ENCODE data around the gene WDR26. TPM values are rescaled to one million over a fixed set of nuclear protein-coding genes. Genes with fewer than 3 reads are reported as not detected.
"Not testable (repeated sequence)": the region's sequence is repeated elsewhere in the genome, so short reads cannot be mapped to it uniquely, and the experiment has no call there.

Gene WDR26
- polyA plus RNA-seq, 3 donors from 2014 or later, result 0.36 to 6.5 (median 3.6) TPM

DNA sequence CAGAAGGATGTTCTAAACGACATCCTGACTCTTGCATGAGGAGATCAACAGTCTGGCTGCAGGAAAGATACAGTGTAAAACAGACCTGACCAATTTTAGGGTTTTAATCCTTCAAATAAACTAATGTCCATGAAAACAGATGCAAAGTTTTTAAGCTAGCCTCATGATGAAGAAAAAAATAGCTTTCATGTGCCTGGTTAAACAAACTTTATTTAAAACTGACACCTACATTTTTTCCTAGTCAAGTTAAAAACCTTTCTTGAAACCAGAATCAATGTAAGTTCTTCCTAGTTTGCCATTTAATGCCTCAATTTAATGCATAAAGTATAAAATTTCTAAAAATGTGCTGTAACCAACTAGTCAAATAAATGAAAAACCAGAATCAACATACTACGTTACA, 2.9 kb downstream of the WDR26 start:
- H3K27me3 Mint-ChIP-seq (ENCODE audit: low read depth in 3 of 3), result peaks cover 10 to 16% (median 15%) of the 10 kb centered on the region in 3 donors
- H3K9me3 Mint-ChIP-seq, result no peaks in the 10 kb centered on the region
- DNase-seq, result no peak
- peaks cover 0 to 5% (median 3%) of the 10 kb centered on the region in 3 donors for H3K36me3 Mint-ChIP-seq
- peaks cover 64 to 80% of the 10 kb centered on the region in 2 donors for H3K4me1 Mint-ChIP-seq
- peak overlapping the region; percentile 78 to 98 (median 90) for H3K27ac Mint-ChIP-seq
- H3K4me3 Mint-ChIP-seq, result peak overlapping the region; percentile 87 to 94 (median 91)

DNA sequence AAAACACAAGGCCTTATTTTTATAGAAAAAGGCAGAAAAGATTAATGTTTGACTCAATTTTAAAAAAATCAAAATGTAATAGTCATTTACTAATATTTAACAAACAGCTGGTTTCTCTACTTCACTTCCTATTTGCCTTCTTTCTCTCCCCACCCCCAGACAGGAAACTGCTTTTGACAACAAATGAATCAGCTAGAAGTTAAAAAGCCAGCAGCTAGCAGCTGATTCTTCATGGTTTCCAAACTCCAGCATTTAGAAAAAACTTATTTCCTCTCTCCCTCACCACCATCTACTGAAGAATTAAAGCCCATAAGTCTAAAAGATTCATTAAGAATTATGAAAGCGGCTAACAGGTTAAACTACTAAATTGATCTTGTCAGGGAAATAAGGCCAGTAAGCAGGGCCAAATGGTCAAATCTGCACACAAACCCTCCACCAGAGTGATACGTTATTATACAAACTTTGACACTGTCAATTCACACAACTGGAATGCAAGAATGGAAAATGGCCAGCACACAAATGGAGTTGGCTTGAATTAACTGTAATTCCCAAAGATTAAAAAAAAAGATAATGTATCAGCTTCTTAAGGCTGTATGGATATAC, 4.0 kb downstream of the WDR26 start:
- Mint-ChIP-seq H3K27ac (peak overlapping the region; percentile 78 to 90 (median 84)), H3K9me3 (no peaks in the 10 kb centered on the region), H3K27me3 (ENCODE audit: low read depth in 3 of 3) (peaks cover 10 to 17% (median 16%) of the 10 kb centered on the region in 3 donors), H3K36me3 (peaks cover 0 to 7% (median 5%) of the 10 kb centered on the region in 3 donors), H3K4me3 (peak overlapping the region; percentile 67 to 93 (median 78)), H3K4me1 (peaks cover 64 to 79% of the 10 kb centered on the region in 2 donors)
- DNase-seq, result peak; percentile 52 to 60 (median 58)

DNA sequence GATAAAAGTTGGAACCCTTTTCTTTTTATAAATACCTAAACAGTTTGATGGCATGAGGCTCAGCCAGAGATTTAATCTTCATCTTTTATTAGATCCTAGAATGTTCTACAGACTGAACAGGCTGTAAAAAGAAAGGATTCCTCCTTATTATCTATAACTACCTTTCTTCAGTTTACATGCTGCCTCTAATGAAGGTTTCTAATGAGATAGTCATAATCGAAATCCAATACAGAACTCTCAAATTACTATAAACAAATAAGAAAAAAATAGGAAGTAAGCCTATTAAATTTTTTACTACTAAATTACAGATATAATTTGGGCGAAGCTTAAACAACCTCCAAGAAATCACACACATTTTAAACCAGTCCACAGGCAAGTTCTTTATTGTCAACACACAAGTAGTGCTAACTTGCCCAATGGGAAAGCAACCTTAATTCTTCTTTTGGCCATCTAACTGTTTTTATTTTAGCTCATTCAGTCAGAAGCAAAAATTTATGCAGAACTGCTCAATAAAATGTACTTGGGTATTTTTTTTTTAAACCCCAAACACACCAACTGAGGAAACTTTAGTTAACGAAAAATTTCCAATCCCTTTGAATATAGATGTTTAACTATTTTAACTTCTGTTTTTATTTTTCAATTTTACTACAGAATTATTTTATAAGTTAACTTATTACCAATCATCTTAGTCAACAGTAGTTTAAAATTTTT, 4.8 kb downstream of the WDR26 start:
- H3K27me3 Mint-ChIP-seq (ENCODE audit: low read depth in 3 of 3), result peaks cover 10 to 17% (median 16%) of the 10 kb centered on the region in 3 donors
- H3K27ac Mint-ChIP-seq, result peak overlapping the region in 4 of 6 donors; percentile 34 to 82 (median 48)
- peak overlapping the region in 4 of 5 donors; percentile 4 to 30 (median 18) for H3K4me3 Mint-ChIP-seq
- no peak for DNase-seq
- peaks cover 0 to 12% (median 11%) of the 10 kb centered on the region in 3 donors for H3K36me3 Mint-ChIP-seq
- peaks cover 64 to 79% of the 10 kb centered on the region in 2 donors for H3K4me1 Mint-ChIP-seq
- H3K9me3 Mint-ChIP-seq, result no peaks in the 10 kb centered on the region

DNA sequence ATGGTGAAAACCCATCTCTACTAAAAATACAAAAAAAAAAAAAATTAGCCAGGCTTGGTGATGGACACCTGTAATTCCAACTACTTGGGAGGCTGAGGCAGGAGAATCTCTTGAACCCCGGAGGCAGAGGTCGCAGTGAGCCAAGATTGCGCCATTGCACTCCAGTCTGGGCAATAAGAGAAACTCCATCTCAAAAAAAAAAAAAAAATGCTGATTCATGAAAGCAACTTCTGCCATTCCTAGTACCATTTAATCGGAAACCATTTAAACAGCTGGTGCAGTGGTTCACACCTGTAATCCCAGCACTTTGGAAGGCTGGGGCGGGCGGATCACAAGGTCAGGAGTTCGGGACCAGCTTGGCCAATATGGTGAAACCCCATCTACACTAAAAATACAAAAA, 5.9 kb downstream of the WDR26 start:
- Mint-ChIP-seq H3K27ac (peak overlapping the region in 2 of 6 donors; percentile 49 to 68), H3K27me3 (ENCODE audit: low read depth in 3 of 3) (peaks cover 7 to 14% (median 13%) of the 10 kb centered on the region in 3 donors), H3K36me3 (peaks cover 0 to 18% (median 17%) of the 10 kb centered on the region in 3 donors), H3K4me1 (peaks cover 65 to 90% of the 10 kb centered on the region in 2 donors), H3K4me3 (peak overlapping the region in 2 of 5 donors; percentile 24 to 41)
- H3K9me3 Mint-ChIP-seq, DNase-seq: not testable (repeated sequence)

DNA sequence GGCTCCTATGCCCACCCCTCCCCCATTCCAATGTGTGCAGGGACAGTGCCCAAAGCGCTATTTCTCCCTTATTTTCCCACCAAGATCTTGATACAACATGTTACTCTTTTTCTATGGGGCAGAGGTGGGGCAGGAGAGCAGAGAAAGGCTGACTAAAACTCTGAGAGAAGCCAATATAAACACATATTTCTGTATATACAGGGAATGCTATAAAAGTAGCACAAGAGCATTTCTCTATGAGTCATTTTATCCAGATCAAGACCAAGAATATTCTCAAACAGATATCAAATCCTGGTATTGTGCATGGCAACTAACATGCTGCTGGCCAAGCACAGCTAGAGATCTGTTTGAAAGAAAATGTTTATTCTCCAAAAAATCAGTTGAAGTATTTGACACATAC, 7.3 kb downstream of the WDR26 start:
- peak overlapping the region in 1 of 5 donors; percentile 25 for H3K4me3 Mint-ChIP-seq
- H3K27me3 Mint-ChIP-seq (ENCODE audit: low read depth in 3 of 3), result peaks cover 1 to 4% (median 4%) of the 10 kb centered on the region in 3 donors
- H3K9me3 Mint-ChIP-seq, result no peaks in the 10 kb centered on the region
- peak overlapping the region in 3 of 6 donors; percentile 18 to 71 (median 69) for H3K27ac Mint-ChIP-seq
- no peak for DNase-seq
- peaks cover 4 to 29% (median 25%) of the 10 kb centered on the region in 3 donors for H3K36me3 Mint-ChIP-seq
- peaks cover 60 to 89% of the 10 kb centered on the region in 2 donors for H3K4me1 Mint-ChIP-seq

DNA sequence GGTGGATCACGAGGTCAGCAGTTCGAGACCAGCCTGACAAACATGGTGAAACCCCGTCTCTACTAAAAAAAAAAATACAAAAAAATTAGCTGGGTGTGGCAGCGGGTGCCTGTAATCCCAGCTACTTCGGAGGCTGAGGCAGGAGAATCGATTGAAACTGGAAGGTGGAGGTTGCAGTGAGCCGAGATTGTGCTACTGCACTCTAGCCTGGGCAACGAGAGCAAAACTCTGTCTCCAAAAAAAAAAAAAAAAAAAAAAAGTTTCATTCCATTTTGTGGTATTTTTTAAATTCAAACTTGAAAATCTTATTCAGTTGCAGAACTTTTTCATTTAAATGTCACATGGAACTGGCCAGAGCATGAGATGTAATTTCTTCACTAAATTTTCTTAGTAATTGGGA, 7.7 kb downstream of the WDR26 start:
- H3K4me1 Mint-ChIP-seq, result peaks cover 57 to 89% of the 10 kb centered on the region in 2 donors

DNA sequence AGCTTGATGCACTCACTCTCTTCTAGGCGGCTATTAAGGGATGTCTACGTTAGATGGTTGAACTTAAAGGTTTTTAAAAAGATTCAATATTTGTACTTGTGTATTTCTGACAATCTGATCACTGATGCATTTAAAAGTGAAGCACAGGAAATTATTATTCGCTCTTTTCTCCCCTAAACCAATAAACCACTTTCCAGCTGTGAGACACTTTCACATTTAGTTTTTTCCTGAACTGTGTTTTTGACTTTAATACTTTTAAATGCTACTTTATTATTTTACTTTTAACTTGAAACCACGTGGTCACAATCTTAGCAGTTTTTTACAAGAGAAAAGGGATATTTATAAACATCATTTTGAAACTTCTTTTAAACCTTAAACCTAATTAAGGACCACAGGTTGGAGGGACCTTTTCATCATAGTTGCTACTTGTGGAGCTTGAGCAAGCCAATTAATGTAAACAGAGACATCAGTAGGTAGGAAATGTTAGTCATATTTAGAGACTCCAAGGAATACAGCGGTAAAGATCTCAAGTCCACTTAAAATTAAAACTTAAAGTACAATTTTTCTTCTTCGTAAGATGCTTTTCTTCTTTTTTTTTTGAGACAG, 9.2 kb downstream of the WDR26 start:
- Mint-ChIP-seq H3K4me1 (peaks cover 46 to 78% of the 10 kb centered on the region in 2 donors), H3K4me3 (no peak overlapping the region), H3K9me3 (no peaks in the 10 kb centered on the region), H3K27ac (peak overlapping the region; percentile 17 to 74 (median 55)), H3K27me3 (ENCODE audit: low read depth in 3 of 3) (peaks cover 0 to 5% (median 4%) of the 10 kb centered on the region in 3 donors), H3K36me3 (peaks cover 8 to 43% (median 32%) of the 10 kb centered on the region in 3 donors)
- no peak for DNase-seq

More for the DNA sequence above, 7.7 kb downstream of the WDR26 start:
- not testable (repeated sequence) for H3K27me3 Mint-ChIP-seq (ENCODE audit: low read depth in 3 of 3); H3K4me3 Mint-ChIP-seq; H3K27ac Mint-ChIP-seq; DNase-seq; H3K9me3 Mint-ChIP-seq
- H3K36me3 Mint-ChIP-seq, result peaks cover 7 to 34% (median 29%) of the 10 kb centered on the region in 3 donors

DNA sequence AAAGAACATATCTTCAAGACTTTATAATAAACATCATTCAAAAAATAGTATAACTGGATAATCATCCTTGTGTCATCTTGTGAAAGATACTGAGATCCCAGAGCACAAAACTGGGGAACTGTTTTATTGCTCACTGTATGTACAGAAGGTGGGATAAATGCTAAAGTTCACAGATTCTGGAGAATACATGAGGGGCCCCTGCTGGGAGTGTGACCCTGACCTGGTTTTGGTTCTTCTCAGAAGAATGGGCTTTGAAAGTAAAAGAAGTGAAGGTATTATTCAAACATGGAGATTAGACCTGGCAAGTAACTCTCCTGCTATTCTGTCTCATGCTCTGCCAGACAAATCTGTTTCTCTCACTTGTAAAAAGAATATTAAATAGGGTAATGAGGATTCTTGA, 14.5 kb downstream of the WDR26 start:
- Mint-ChIP-seq H3K27ac (peak overlapping the region; percentile 1 to 57 (median 32)), H3K4me1 (peaks cover 22 to 58% of the 10 kb centered on the region in 2 donors), H3K27me3 (ENCODE audit: low read depth in 3 of 3) (peaks cover 0 to 1% (median 0%) of the 10 kb centered on the region in 3 donors), H3K9me3 (no peaks in the 10 kb centered on the region), H3K36me3 (peaks cover 28 to 79% (median 44%) of the 10 kb centered on the region in 3 donors), H3K4me3 (no peak overlapping the region)
- no peak for DNase-seq

DNA sequence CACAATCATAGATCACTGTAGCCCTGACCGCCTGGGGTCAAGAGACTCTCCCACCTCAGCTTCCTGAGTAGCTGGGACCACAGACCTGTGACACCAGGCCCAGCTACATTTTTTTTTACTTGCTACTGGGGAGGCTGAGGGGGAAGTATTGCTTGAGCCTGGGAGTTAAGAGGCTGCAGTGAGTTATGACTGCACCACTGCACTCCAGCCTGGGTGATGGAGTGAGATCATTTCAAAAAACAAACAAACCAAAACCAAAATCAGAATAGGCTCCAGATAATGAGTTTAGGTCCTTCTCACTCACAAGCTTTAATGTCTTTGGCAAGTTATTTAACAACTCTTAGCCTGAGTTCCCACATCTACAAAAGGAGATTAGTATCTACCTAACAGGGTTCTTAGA, 22.8 kb downstream of the WDR26 start:
- H3K36me3 Mint-ChIP-seq, result peaks cover 14 to 35% (median 24%) of the 10 kb centered on the region in 3 donors

DNA sequence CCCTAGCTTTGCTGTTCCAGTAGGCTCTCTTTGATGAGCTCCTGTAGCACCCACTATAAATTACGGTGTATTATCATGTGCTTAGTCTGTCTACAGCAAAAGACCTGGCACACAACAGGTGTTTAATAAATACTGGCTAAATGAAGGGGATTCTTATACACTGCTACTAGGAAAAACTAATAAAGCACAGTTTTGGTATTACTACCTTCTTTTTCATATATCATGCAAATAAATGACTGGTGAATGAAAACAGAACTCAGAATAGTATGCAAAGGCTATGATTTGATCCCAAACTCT, 26.4 kb downstream of the WDR26 start:
- H3K36me3 Mint-ChIP-seq, result peaks cover 6 to 38% (median 23%) of the 10 kb centered on the region in 3 donors
- no peak overlapping the region for H3K4me3 Mint-ChIP-seq
- no peak for DNase-seq
- H3K9me3 Mint-ChIP-seq, result no peaks in the 10 kb centered on the region
- H3K27ac Mint-ChIP-seq, result peak overlapping the region in 2 of 6 donors; percentile 33 to 56
- H3K4me1 Mint-ChIP-seq, result peaks cover 22 to 57% of the 10 kb centered on the region in 2 donors
- no peaks in the 10 kb centered on the region for H3K27me3 Mint-ChIP-seq (ENCODE audit: low read depth in 3 of 3)

More for the DNA sequence above, 22.8 kb downstream of the WDR26 start:
- H3K4me3 Mint-ChIP-seq, result peak overlapping the region in 2 of 5 donors; percentile 38 to 39
- H3K4me1 Mint-ChIP-seq, result peaks cover 28 to 52% of the 10 kb centered on the region in 2 donors
- H3K9me3 Mint-ChIP-seq, result no peaks in the 10 kb centered on the region
- no peaks in the 10 kb centered on the region for H3K27me3 Mint-ChIP-seq (ENCODE audit: low read depth in 3 of 3)
- no peak for DNase-seq
- H3K27ac Mint-ChIP-seq, result peak overlapping the region; percentile 68 to 88 (median 78)

DNA sequence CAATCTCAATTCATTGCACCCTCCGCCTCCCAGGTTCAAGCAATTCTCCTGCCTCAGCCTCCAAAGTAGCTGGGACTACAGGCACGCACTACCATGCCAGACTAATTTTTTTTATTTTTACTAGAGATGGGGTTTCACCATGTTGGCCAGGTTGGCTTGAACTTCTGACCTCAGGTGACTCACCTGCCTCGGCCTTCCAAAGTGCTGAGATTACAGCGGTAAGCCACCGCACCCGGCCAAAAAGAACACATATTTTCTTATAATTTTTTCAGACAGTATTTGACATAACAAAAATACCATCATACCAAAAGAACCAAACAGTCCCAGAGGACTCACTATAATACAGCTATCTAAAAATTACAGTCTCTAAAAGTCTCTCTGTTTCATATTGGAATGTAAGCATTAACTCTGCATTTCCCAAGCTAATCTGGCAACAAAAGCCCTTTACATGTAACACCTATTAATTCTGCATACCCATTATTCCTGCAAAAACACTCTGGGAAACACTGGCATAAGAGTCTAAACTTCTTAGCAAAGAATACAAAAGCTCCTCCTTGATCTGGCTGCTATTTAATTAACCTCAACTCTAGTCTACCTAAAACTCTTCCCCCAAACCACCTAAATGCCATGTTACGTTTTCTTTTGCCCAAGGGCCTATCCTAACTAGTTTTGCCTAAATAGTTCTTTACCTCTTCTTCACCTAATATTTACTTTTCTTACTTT, 26.9 kb downstream of the WDR26 start:
- H3K9me3 Mint-ChIP-seq, result no peaks in the 10 kb centered on the region
- H3K4me3 Mint-ChIP-seq, result no peak overlapping the region
- H3K4me1 Mint-ChIP-seq, result peaks cover 19 to 53% of the 10 kb centered on the region in 2 donors
- peak overlapping the region in 3 of 6 donors; percentile 27 to 56 (median 33) for H3K27ac Mint-ChIP-seq
- no peaks in the 10 kb centered on the region for H3K27me3 Mint-ChIP-seq (ENCODE audit: low read depth in 3 of 3)
- peaks cover 6 to 35% (median 23%) of the 10 kb centered on the region in 3 donors for H3K36me3 Mint-ChIP-seq
- DNase-seq, result no peak

DNA sequence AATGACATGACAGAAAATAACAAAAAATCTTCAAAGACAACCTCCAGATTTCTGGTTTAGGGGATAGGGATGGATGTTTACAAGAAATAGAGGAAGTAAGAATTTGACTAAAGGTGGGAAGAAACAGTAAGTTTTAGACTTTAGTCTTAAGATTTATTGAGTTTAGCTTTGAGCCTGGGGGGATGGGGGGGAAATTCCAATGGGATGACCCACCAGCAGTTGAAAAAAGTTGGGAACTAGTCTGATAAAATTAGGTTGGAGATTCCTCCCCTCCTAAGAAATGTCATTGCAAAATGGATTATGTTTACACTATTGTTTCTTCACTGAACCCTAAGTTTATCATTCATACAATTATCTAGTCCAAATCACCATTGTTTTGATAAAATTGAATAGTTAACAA, 28.4 kb downstream of the WDR26 start:
- Mint-ChIP-seq H3K9me3 (no peaks in the 10 kb centered on the region), H3K4me3 (no peak overlapping the region), H3K27me3 (ENCODE audit: low read depth in 3 of 3) (no peaks in the 10 kb centered on the region), H3K4me1 (peaks cover 8 to 52% of the 10 kb centered on the region in 2 donors), H3K27ac (peak overlapping the region in 4 of 6 donors; percentile 25 to 67 (median 43)), H3K36me3 (peaks cover 6 to 34% (median 29%) of the 10 kb centered on the region in 3 donors)
- no peak for DNase-seq

DNA sequence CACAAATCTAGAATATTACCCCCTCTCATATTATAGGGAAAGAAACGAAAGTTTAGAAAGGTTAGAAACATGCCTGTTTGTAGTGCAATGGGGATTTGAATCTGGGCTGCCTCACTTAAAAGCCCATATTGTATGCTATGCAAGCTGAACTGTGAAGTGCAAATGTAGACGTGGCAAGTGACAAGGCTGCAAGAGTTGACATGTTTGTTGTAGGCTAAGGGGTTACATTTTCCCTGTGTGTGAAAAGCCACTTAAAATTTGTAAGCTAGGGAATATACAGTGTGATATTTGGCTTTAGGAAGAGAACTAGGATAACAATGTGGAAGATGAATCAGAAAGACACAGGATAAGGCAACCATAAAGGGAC, 29.0 kb downstream of the WDR26 start:
- peaks cover 8 to 55% of the 10 kb centered on the region in 2 donors for H3K4me1 Mint-ChIP-seq
- no peak overlapping the region for H3K4me3 Mint-ChIP-seq
- H3K36me3 Mint-ChIP-seq, result peaks cover 6 to 40% (median 29%) of the 10 kb centered on the region in 3 donors
- no peak for DNase-seq
- no peaks in the 10 kb centered on the region for H3K27me3 Mint-ChIP-seq (ENCODE audit: low read depth in 3 of 3)
- no peaks in the 10 kb centered on the region for H3K9me3 Mint-ChIP-seq
- peak overlapping the region in 4 of 6 donors; percentile 3 to 67 (median 52) for H3K27ac Mint-ChIP-seq

All from immature natural killer cell (primary cell).